Testis (tissue), 3 donors: ENCODE data around the gene TOX2. TPM values are rescaled to one million over a fixed set of nuclear protein-coding genes. Genes with fewer than 3 reads are reported as not detected.

ENCODE experiments used
- DNase-seq: peaks from one replicate; pipeline ENCODE4 v3.0.0-alpha.2; 2019
- H3K27ac ChIP-seq, 2 donors: fragments of 200-600 bp; sonication (generic); one replicate each; pipeline ENCODE4 v1.5.1; 2019
- H3K27me3 ChIP-seq: fragments of 200-600 bp; sonication (generic); one replicate; pipeline ENCODE4 v1.5.1; 2019
- H3K36me3 ChIP-seq: fragments of 200-600 bp; sonication (generic); one replicate; pipeline ENCODE4 v1.5.1; 2017; ENCODE audit warnings: low read depth; ENCODE audit errors: missing control alignments
- H3K4me1 ChIP-seq: fragments of 200-600 bp; sonication (generic); one replicate; pipeline ENCODE4 v1.5.1; 2019
- H3K4me3 ChIP-seq, 2 donors: fragments of 200-600 bp; sonication (generic); one replicate each; pipeline ENCODE4 v1.5.1; 2017 to 2019
- H3K9me3 ChIP-seq: fragments of 200-600 bp; sonication (generic); one replicate; pipeline ENCODE4 v1.5.1; 2017
- CTCF ChIP-seq, 3 experiments: fragments of 450-650 bp in 2 of 3; fragments of 200-600 bp in 1 of 3; sonication (generic) in 1 of 3; IDR thresholded peaks; one replicate each; pipeline ENCODE4 v1.5.1; 2016 to 2019; ENCODE audit warnings: antibody characterized with exemption in 3 of 3, mild to moderate bottlenecking in 2 of 3, moderate library complexity in 1 of 3
- POLR2A ChIP-seq: fragments of 450-650 bp; IDR thresholded peaks from one replicate; pipeline ENCODE4 v1.6.1; 2017; ENCODE audit warnings: antibody characterized with exemption, mild to moderate bottlenecking, moderate library complexity
- WGBS, 2 donors: methylation state at CpG; one replicate each; pipeline ENCODE4 v1.1.5; 2018; 5-methylcytosine and 5-hydroxymethylcytosine counted together
- intact Hi-C: fragments of 100-400 bp; cut with DNase I; formaldehyde crosslinking; loops from one replicate; pipeline ENCODE4 v1.15.1; 2023; ENCODE audit warnings: low total_unique reads
- polyA plus RNA-seq: library from polyadenylated mRNA; stranded (reverse); fragments of 350-450 nt; fragmentation: Illumina TruSeq; extraction: RNeasy Lipid Tissue Mini Kit (QIAGEN cat#74804); gene quantifications from one replicate; pipeline ENCODE4 v1.2.3, GENCODE V29; 2014; ENCODE audit warnings: low read depth, low replicate concordance; ENCODE audit not compliant: insufficient read depth
- total RNA-seq, 2 donors: library from RNA; depleted of rRNA; stranded (reverse); fragments of >200 nt; gene quantifications; one replicate each; pipeline ENCODE4 v1.2.3, GENCODE V29; 2016

TOX2 gene
- total and polyA plus RNA-seq, 3 donors from 2014 or later, result 43.8 to 67.0 (median 48.1) TPM

GRCh38 chr20:43974695-43975094 is 60.0 kb downstream of the TOX2 start:
- no peak for DNase-seq
- Histone ChIP-seq H3K36me3 (no peaks in the 10 kb centered on the region), H3K4me1 (no peaks in the 10 kb centered on the region), H3K9me3 (no peaks in the 10 kb centered on the region), H3K27me3 (no peaks in the 10 kb centered on the region), H3K27ac (no peak overlapping the region), H3K4me3 (no peak overlapping the region)
- 97 to 100% methylated on average over 4 to 5 of the region's 5 CpGs for WGBS, 2 donors
- no peak for TF ChIP-seq CTCF (IDR thresholded peaks at IDR 0.05)
- TF ChIP-seq POLR2A, result no peak
- intact Hi-C loops, result no loop called here

- TF ChIP-seq POLR2A (no peak), CTCF (IDR thresholded peaks at IDR 0.05) (no peak)
- WGBS, 2 donors, result 82 to 83% methylated on average over 6 of the region's 6 CpGs
Measured at GRCh38 chr20:43975096-43975768, 60.6 kb downstream of the TOX2 start.

GRCh38 chr20:43976547-43976946 is 61.9 kb downstream of the TOX2 start:
- intact Hi-C loops, result no loop called here
- Histone ChIP-seq H3K4me1 (no peaks in the 10 kb centered on the region), H3K9me3 (no peaks in the 10 kb centered on the region), H3K27ac (no peak overlapping the region), H3K36me3 (no peaks in the 10 kb centered on the region), H3K4me3 (no peak overlapping the region), H3K27me3 (no peaks in the 10 kb centered on the region)
- TF ChIP-seq POLR2A, result no peak
- no peak for TF ChIP-seq CTCF (IDR thresholded peaks at IDR 0.05)
- DNase-seq, result no peak
- WGBS, 2 donors, result 85 to 95% methylated on average over 7 of the region's 7 CpGs

More at GRCh38 chr20:43975096-43975768, 60.6 kb downstream of the TOX2 start:
- Histone ChIP-seq H3K27me3 (no peaks in the 10 kb centered on the region), H3K27ac (no peak overlapping the region), H3K4me3 (no peak overlapping the region), H3K9me3 (no peaks in the 10 kb centered on the region), H3K4me1 (no peaks in the 10 kb centered on the region), H3K36me3 (no peaks in the 10 kb centered on the region)
- no peak for DNase-seq
- intact Hi-C loops, result no loop called here

- Histone ChIP-seq H3K4me3 (no peak overlapping the region), H3K27ac (no peak overlapping the region), H3K36me3 (no peaks in the 10 kb centered on the region), H3K27me3 (no peaks in the 10 kb centered on the region), H3K4me1 (no peaks in the 10 kb centered on the region), H3K9me3 (no peaks in the 10 kb centered on the region)
- intact Hi-C loops, result no loop called here
- WGBS, 2 donors, result 67 to 82% methylated on average over 8 of the region's 8 CpGs
- no peak for DNase-seq
- TF ChIP-seq CTCF (IDR thresholded peaks at IDR 0.05) (no peak), POLR2A (no peak)
Measured at GRCh38 chr20:43977252-43977651, 62.6 kb downstream of the TOX2 start.

GRCh38 chr20:43977962-43978361 is 63.3 kb downstream of the TOX2 start:
- Histone ChIP-seq H3K27ac (no peak overlapping the region), H3K9me3 (no peaks in the 10 kb centered on the region), H3K36me3 (no peaks in the 10 kb centered on the region), H3K4me3 (no peak overlapping the region), H3K4me1 (no peaks in the 10 kb centered on the region), H3K27me3 (no peaks in the 10 kb centered on the region)
- intact Hi-C loops, result no loop called here
- peak; percentile 33 for DNase-seq
- WGBS, 2 donors, result 32 to 49% methylated on average over 2 to 3 of the region's 3 CpGs
- no peak for TF ChIP-seq POLR2A
- TF ChIP-seq CTCF (IDR thresholded peaks at IDR 0.05), result no peak
